ENCODE measurements around the gene RASD1.

Gene RASD1

DNA sequence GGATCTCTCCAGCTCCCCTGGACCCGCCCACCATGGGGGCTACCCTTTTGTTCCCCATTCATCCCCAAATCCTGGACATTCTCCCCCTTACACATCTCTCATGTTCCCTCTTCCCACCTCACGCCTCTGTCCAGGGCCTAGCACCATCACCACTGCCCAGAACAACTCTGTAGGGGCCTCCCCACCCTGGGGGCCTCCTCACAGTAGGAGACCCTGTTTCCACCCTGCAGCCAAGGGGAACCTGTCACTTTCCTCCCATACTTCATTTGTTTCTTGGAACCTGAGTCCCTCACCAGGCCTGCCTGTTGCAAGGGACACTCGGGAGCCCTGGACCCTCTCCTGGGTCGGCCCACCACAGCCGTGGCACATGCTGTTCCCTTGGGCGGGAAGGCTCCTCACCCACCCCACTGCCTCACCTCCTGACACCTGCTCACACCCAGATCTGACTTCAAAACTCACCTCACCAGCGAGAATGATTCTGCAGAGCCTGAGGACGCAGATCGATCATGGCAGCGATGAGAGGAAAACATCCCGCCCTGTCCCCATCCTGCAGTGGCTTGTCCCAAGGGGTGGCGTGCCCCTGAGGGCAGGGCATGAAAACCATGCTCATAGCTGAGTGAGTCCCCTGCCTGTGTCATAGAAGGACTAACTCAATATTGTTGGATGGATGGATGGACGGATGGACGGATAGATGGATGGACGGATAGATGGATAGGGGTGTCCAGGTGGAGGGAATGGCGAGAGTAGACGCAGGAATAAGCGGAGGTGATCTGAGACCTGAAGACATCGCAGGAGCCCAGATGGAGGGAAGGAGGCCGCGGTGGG lies 6.8 kb upstream of the RASD1 start:
- no peak overlapping the region for H3K4me3 ChIP-seq (ENCODE audit: low read length)
- no peak for TF ChIP-seq ZNF274 (IDR thresholded peaks at IDR 0.05; ENCODE audit: low read depth, low read length)

DNA sequence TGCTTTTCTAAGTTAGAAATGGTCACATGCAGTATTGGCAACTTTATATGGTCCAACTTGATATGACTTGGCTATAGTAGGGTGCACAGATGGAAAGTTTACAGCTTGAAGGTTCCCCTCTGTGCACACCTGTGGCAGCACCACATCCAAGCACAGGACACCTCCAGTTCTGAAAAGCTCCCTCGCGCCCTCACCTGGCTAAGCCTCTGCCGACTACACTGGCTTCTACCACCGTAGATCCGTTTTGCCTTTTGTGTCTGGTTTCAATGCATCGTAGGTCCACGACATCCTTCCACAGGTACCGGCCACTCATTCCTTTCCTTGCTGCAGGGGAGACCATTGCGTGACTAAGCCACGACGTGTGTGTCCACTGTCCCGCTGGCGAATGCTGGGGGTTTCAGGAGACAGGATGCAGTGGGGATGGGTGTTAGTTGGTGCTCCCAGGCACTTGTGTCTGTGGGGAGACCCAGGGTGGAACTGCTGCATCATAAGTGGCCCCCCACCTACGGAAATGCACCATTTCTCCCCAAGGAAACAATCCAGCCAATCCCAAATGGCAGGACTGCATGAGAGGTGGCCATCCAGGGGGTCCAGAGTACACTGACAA lies 4.9 kb upstream of the RASD1 start:
- H3K4me3 ChIP-seq (ENCODE audit: low read length), result no peak overlapping the region
- no peak for TF ChIP-seq ZNF274 (IDR thresholded peaks at IDR 0.05; ENCODE audit: low read depth, low read length)

DNA sequence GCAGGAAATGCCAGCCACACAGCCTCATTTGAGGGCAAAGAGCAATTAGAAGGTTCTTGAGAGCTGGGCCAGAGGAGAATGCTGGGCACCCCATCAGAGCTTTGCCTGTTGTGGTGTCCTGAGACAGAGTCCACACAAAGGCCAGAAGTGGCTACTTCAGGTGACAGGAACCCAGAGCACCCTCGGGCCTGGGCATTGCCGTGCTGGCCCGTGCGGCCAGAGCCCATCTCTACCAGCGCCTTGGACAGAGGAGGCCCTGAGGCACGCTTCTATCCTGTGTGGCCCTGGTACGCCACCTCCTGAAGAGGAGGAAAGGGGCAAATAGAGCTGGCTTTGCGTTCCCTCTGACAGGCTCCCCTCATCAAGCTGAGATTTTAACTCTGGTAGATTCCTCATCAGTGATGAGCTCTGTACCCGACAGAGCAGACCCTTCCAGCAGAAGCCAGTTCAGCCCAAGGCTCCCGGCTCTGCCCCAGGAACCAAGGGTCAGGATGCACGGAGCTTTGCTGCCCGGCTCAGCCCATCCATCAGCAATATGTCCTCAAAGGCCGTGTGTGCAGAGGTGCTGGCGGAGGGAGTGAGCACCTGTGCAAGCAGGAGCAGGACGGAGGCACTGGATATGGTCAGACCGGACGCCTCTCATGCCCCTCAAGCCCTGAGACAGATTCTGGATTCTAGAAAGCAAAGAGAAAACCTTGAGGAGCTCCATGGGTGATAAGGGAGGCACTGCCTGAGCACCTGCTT lies 3.4 kb upstream of the RASD1 start:
- no peak for TF ChIP-seq ZNF274 (IDR thresholded peaks at IDR 0.05; ENCODE audit: low read depth, low read length)
- no peak overlapping the region for H3K4me3 ChIP-seq (ENCODE audit: low read length)

DNA sequence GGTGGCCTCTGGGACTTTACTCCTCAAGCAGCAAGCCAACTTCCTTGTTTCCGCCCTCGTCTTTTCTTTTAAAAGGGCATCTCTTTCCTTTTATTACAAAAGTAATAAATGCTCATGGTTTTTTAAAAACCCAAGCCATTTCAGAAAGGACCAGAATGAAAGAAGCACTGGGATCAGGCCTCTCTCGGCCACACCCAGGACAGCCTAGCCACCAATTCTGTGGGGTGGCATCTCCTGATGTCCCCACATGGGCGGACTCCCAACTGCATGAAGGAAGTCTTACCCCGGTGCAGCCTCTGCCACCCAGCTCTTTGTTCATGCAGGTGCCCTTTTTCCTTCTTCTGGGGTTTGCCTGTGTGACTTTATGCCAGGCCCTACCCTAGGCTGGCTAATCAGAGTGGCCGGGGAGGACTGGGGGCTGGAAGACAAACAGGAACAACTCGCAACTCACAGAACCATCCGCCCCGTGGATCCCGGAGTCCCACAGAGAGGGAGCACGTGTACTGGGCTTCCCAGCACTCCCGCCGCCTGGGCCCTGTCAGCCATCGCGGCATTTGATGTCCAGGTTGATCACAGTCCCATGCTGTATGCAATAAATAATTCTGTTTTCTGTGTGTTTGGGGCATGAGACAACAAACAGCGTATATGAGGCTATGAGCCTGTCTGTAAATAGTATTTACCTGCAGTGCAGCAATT lies 2.6 kb upstream of the RASD1 start:
- no peak overlapping the region for H3K4me3 ChIP-seq (ENCODE audit: low read length)
- TF ChIP-seq ZNF274 (IDR thresholded peaks at IDR 0.05; ENCODE audit: low read depth, low read length), result no peak

DNA sequence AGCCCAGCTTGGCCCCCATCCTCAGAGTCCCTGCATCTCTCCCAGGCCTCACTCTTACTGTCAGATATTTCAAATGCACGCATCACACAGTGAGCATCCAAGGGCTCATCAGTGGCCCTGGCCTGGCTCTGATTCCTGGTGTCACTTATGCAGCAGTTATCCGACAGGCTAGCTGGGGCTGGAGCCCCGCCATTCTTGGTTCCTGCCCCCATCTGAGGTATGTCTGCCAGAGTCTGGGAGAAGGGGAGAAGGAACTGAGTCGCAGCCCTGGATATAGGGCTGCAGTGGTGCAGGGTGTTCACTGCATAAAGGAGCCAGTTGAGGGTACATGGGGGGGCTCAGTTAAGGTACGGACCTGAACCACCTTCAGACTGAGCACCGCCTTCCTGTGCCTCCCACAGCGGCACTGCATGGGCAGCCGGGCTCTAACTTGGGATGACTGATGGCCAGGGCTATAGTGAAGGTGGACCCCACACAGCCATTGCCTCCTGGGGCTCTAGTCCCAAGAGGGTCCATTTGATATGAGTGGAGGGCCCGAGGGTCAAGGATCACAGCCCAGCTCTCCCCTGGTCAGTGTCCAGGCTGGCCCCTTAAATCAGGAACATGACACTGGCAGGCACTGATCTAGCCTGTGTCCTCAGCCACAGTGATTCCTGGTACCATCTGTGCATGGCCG lies 1.8 kb upstream of the RASD1 start:
- no peak for TF ChIP-seq ZNF274 (IDR thresholded peaks at IDR 0.05; ENCODE audit: low read depth, low read length)
- no peak overlapping the region for H3K4me3 ChIP-seq (ENCODE audit: low read length)

DNA sequence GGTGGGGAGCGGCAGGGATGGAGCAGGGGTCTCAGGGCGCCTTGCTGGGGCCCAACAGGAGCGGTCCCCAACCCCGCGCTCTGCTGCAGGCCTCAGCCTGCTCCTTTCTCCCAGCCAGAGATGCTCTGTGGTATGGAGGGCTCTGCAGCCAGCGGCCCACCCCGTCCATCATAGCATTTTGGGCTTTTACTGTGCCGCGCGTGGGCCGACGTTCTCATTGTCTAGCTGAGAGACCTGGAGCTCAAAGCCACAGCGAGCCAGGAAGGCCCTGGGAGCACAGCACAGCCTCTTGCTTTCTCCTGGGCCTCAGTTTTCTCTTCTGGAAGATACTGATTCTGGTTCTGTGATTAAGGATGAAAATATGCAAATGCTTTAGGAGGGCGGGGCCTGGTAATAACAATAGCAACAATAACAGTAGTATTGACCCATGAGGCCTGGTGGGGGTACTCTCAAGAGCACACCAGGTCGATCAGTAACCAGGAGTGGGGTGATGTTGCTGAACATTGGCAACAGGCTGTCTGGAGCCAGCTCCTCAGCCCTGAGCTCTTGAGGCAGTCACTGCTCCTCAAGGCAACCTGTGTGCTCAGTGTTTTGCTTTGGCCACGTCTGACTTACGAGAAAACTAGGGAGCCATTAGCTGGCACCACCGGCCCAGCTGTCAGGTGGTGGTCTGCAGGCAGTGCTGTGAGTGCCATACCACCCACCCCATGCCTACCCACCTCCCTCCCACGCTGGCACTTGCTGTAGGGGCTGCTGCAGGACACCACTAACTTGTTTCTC lies 1.1 kb upstream of the RASD1 start:
- no peak overlapping the region for H3K4me3 ChIP-seq (ENCODE audit: low read length)
- no peak for TF ChIP-seq ZNF274 (IDR thresholded peaks at IDR 0.05; ENCODE audit: low read depth, low read length)

DNA sequence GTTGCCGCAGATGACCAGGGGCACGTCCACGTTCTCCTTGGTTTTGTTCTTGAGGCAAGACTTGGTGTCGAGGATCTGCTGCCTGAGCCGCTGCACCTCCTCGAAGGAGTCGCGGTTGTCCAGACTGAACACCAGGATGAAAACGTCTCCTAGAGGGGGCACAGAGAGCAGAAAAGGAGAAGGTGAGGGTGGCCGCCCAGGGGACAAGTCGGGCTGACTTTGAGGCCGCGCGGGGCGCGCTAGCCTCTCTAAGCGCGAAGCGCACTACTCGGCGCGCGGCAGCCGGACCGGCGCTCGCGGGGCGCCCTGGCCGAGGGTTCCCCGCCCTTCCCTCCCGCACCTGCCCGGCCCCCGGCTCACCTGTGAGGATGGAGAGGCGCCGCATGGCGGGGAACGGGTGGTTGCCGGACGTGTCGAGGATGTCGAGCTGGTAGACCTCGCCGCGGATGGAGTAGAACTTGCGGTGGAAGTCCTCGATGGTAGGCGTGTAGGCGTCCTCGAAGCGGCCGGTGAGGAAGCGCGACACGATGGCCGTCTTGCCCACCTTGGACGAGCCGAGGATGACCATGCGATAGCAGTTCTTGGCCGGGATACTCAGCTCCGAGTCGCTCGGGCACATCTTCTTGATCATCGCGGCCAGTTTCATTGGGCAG lies 533 bp downstream of the RASD1 start:
- H3K4me3 ChIP-seq (ENCODE audit: low read length), result peak overlapping the region; percentile 50; the same call in 1 of the 2 replicates
- TF ChIP-seq ZNF274 (IDR thresholded peaks at IDR 0.05; ENCODE audit: low read depth, low read length), result no peak

DNA sequence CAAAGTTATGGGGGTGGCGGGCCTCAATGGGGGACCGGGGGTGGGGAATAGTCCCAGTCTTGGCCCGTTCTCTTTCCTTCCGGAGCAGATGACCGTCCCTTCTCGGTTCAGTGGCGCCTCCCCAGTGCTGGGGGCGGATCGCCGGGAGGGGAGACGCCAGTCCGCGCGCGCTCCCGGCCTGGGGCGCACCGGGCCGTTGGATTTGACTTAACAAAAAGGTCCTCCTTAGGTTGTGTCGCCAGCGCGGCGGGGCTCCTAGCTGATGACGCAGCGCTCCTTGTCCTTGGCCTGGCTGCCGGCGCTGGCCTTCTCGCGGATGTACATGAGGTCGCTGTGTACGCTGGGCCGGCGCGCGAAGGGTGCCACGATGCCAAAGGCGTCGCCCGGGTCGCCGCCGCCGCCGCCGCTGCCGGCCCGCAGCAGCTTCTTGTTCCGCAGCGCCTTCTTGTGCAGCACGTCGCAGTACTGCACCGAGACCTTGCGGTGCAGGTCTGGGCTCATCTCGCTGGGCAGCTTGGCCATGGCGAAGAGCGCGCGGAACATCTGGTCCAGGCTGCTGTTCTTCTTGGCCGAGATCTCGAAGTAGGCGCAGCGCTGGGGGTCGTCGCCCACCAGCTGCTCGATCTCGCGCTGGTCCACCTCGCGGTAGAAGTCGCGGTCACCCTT lies 1.2 kb downstream of the RASD1 start:
- no peak overlapping the region; the same call in 1 of the 2 replicates for H3K4me3 ChIP-seq (ENCODE audit: low read length)

DNA sequence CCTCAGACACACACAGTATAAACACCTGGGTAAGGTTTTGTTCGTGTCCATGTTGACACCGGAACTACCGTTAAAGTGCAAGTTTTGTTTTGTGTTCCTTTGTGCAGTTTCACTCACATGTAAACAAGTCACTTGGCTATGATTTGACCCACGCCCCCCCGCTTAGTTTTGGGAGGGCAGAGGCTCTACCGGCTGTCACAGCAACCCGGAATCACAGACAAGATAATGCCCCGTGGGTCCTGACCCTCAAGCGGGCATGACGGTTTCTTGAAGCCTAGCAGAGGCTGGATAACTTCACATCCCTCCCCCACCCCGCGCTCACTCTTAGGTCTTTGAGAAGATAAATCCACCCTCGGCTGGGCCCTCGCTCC lies 1.7 kb downstream of the RASD1 start:
- H3K4me3 ChIP-seq (ENCODE audit: low read length), result no peak overlapping the region
- no peak for TF ChIP-seq ZNF274 (IDR thresholded peaks at IDR 0.05; ENCODE audit: low read depth, low read length)

More for the DNA sequence above, 1.2 kb downstream of the RASD1 start:
- no peak for TF ChIP-seq ZNF274 (IDR thresholded peaks at IDR 0.05; ENCODE audit: low read depth, low read length)

DNA sequence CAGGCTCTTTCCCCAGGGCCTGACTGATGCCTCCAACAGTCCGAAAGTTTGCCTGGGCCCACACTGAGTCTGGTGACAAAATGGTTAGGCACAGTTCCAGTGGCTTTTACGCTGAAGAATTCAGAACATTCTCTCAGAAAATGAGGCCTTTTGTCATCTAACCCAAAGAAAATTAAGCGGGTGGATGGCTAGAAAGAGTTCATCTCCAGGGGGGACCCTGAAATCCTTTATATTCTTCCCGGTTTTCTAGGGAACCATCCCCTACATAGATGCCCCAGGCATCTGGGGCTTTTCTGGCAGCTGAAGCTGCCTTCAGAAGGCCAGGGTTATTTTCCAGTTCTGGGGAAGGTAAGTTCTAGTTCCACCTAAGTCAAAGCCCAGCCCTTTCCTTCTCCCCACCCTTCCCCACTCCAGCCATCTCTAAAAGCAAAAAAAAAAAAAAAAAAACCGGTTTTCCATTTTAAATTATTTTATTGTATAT lies 2.2 kb downstream of the RASD1 start:
- no peak overlapping the region for H3K4me3 ChIP-seq (ENCODE audit: low read length)
- TF ChIP-seq ZNF274 (IDR thresholded peaks at IDR 0.05; ENCODE audit: low read depth, low read length), result no peak

DNA sequence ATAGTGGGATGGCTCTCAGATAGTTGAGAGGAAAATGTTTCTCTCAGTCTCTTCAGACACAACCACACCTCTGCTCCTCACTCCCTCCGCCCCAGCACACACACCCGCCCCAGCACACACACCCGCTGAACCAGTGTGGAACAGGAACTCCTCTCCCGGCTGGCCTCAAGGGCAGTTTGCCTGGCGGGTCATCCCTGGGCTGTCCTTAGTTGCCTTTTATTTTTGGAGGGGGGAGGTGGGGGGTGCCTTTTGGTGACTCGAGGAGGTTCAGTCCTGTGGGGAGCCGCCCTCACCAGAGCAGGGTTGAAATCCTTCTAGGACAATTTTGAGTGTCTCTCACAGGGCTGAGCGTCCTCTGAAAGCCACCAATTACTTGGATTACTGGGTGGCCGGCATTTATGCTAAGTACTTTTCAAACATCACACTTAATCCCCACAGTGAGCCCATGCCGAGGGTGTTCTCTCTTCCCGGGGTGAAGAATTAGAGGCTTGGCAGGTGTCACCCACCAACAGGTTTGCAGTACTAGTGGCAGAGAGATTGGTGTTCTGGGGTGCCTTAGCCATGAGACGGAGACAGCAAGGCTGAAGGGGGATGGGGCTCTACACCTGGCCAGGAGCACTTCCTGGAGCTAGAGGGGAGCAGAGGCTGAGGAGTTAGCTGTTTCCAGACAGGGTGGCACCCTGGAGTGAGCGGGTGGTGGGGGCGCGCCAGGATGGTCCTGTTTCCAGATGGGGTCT lies 2.8 kb downstream of the RASD1 start:
- no peak overlapping the region for H3K4me3 ChIP-seq (ENCODE audit: low read length)
- TF ChIP-seq ZNF274 (IDR thresholded peaks at IDR 0.05; ENCODE audit: low read depth, low read length), result no peak
